ENCODE data around the gene TVP23B.
A peak's percentile ranks its signal among the peaks of the same experiment; 100 is the strongest.
"Not testable (repeated sequence)": the region's sequence is repeated elsewhere in the genome, so short reads cannot be mapped to it uniquely, and the experiment has no call there.

The TVP23B gene

GRCh38 chr17:18758344-18758743 lies 22.6 kb upstream of the TVP23B start:
- H3K36me3 ChIP-seq (replicated peaks); in situ Hi-C loops (cut with MboI; ENCODE audit: low sequenced_read_pairs); H3K9me3 ChIP-seq; H3K4me1 ChIP-seq; DNase-seq (ENCODE audit: low spot score in 2 of 2); H3K27me3 ChIP-seq (ENCODE audit: low read depth); H3K4me3 ChIP-seq: not testable (repeated sequence)

- H3K27me3 ChIP-seq (ENCODE audit: low read depth); H3K4me1 ChIP-seq; in situ Hi-C loops (cut with MboI; ENCODE audit: low sequenced_read_pairs); H3K4me3 ChIP-seq; DNase-seq (ENCODE audit: low spot score in 2 of 2); H3K9me3 ChIP-seq; H3K36me3 ChIP-seq (replicated peaks): not testable (repeated sequence)
Observed at GRCh38 chr17:18760221-18760620, 20.8 kb upstream of the TVP23B start.

- DNase-seq (ENCODE audit: low spot score in 2 of 2); in situ Hi-C loops (cut with MboI; ENCODE audit: low sequenced_read_pairs); H3K4me1 ChIP-seq; H3K27me3 ChIP-seq (ENCODE audit: low read depth); H3K4me3 ChIP-seq; H3K36me3 ChIP-seq (replicated peaks); H3K9me3 ChIP-seq: not testable (repeated sequence)
Observed at GRCh38 chr17:18770572-18770971, 10.4 kb upstream of the TVP23B start.

- H3K4me1 ChIP-seq; in situ Hi-C loops (cut with MboI; ENCODE audit: low sequenced_read_pairs); H3K4me3 ChIP-seq; H3K36me3 ChIP-seq (replicated peaks); H3K9me3 ChIP-seq; DNase-seq (ENCODE audit: low spot score in 2 of 2); H3K27me3 ChIP-seq (ENCODE audit: low read depth): not testable (repeated sequence)
Observed at GRCh38 chr17:18771066-18771465, 9.9 kb upstream of the TVP23B start.

- Histone ChIP-seq H3K9me3 (no peaks in the 10 kb centered on the region), H3K4me1 (no peaks in the 10 kb centered on the region), H3K27me3 (ENCODE audit: low read depth) (0 out of 2 replicates have a peak, but pooled peaks cover 3% of the 10 kb centered on the region), H3K4me3 (no peak overlapping the region), H3K36me3 (replicated peaks) (no peaks in the 10 kb centered on the region)
- no peak for DNase-seq (ENCODE audit: low spot score in 2 of 2)
- in situ Hi-C loops (cut with MboI; ENCODE audit: low sequenced_read_pairs), result no loop called here
Observed at GRCh38 chr17:18772471-18772870, 8.5 kb upstream of the TVP23B start.

- DNase-seq (ENCODE audit: low spot score in 2 of 2); H3K4me3 ChIP-seq; H3K9me3 ChIP-seq; H3K4me1 ChIP-seq; in situ Hi-C loops (cut with MboI; ENCODE audit: low sequenced_read_pairs); H3K27me3 ChIP-seq (ENCODE audit: low read depth); H3K36me3 ChIP-seq (replicated peaks): not testable (repeated sequence)
Observed at GRCh38 chr17:18781805-18782204, 822 bp downstream of the TVP23B start.

GRCh38 chr17:18785933-18786332 lies 5.0 kb downstream of the TVP23B start:
- H3K4me3 ChIP-seq; in situ Hi-C loops (cut with MboI; ENCODE audit: low sequenced_read_pairs); H3K36me3 ChIP-seq (replicated peaks); H3K9me3 ChIP-seq; H3K27me3 ChIP-seq (ENCODE audit: low read depth); H3K4me1 ChIP-seq: not testable (repeated sequence)
- DNase-seq (ENCODE audit: low spot score in 2 of 2), result peak in 1 of 2 experiments; percentile 3

GRCh38 chr17:18786890-18787289 lies 5.9 kb downstream of the TVP23B start:
- in situ Hi-C loops (cut with MboI; ENCODE audit: low sequenced_read_pairs); DNase-seq (ENCODE audit: low spot score in 2 of 2): not testable (repeated sequence)

GRCh38 chr17:18791402-18791801 lies 10.4 kb downstream of the TVP23B start:
- H3K4me1 ChIP-seq; H3K4me3 ChIP-seq; H3K27me3 ChIP-seq (ENCODE audit: low read depth); H3K36me3 ChIP-seq (replicated peaks); DNase-seq (ENCODE audit: low spot score in 2 of 2); H3K9me3 ChIP-seq; in situ Hi-C loops (cut with MboI; ENCODE audit: low sequenced_read_pairs): not testable (repeated sequence)

More at GRCh38 chr17:18786890-18787289, 5.9 kb downstream of the TVP23B start:
- H3K9me3 ChIP-seq; H3K4me3 ChIP-seq; H3K27me3 ChIP-seq (ENCODE audit: low read depth); H3K36me3 ChIP-seq (replicated peaks); H3K4me1 ChIP-seq: not testable (repeated sequence)

GRCh38 chr17:18794841-18795240 lies 13.9 kb downstream of the TVP23B start:
- in situ Hi-C loops (cut with MboI; ENCODE audit: low sequenced_read_pairs); H3K9me3 ChIP-seq; H3K4me3 ChIP-seq; H3K4me1 ChIP-seq; H3K27me3 ChIP-seq (ENCODE audit: low read depth); H3K36me3 ChIP-seq (replicated peaks); DNase-seq (ENCODE audit: low spot score in 2 of 2): not testable (repeated sequence)

- DNase-seq (ENCODE audit: low spot score in 2 of 2); in situ Hi-C loops (cut with MboI; ENCODE audit: low sequenced_read_pairs); H3K36me3 ChIP-seq (replicated peaks); H3K9me3 ChIP-seq; H3K27me3 ChIP-seq (ENCODE audit: low read depth); H3K4me3 ChIP-seq; H3K4me1 ChIP-seq: not testable (repeated sequence)
Observed at GRCh38 chr17:18796887-18797286, 15.9 kb downstream of the TVP23B start.

- H3K27me3 ChIP-seq (ENCODE audit: low read depth); H3K36me3 ChIP-seq (replicated peaks); DNase-seq (ENCODE audit: low spot score in 2 of 2); H3K9me3 ChIP-seq; H3K4me1 ChIP-seq; H3K4me3 ChIP-seq; in situ Hi-C loops (cut with MboI; ENCODE audit: low sequenced_read_pairs): not testable (repeated sequence)
Observed at GRCh38 chr17:18803458-18804245, 22.7 kb downstream of the TVP23B start.

- H3K4me1 ChIP-seq; H3K36me3 ChIP-seq (replicated peaks); H3K4me3 ChIP-seq; DNase-seq (ENCODE audit: low spot score in 2 of 2); in situ Hi-C loops (cut with MboI; ENCODE audit: low sequenced_read_pairs); H3K27me3 ChIP-seq (ENCODE audit: low read depth); H3K9me3 ChIP-seq: not testable (repeated sequence)
Observed at GRCh38 chr17:18815924-18816323, 34.9 kb downstream of the TVP23B start.

GRCh38 chr17:18816489-18817371 lies 35.7 kb downstream of the TVP23B start:
- in situ Hi-C loops (cut with MboI; ENCODE audit: low sequenced_read_pairs); H3K27me3 ChIP-seq (ENCODE audit: low read depth); H3K36me3 ChIP-seq (replicated peaks); H3K9me3 ChIP-seq; H3K4me1 ChIP-seq; H3K4me3 ChIP-seq: not testable (repeated sequence)
- peak; percentile 68 to 70 for DNase-seq (ENCODE audit: low spot score in 2 of 2)

All from HAP-1 (cell line).